ENCODE data around the gene ZNF644.

DNA sequence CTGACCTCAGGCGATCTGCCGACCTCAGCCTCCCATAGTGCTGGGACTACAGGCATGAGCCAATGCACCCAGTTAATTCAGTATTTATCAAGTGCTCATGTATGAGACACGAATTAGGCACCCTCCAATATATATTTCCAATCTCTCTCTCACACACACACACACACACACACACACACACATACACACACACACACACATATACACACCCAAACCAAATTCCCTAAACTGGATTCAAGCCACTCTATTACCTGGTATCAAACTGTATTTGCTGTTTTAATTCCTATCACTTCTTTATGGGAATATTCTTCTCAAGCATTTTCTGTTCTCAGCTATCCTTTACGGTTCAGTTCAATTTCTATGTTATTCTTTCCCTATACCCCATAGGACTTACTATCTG, 8.5 kb downstream of the ZNF644 start:
- no peak for TF ChIP-seq POLR2A (IDR thresholded peaks at IDR 0.05)
- TF ChIP-seq, protein P1, sequence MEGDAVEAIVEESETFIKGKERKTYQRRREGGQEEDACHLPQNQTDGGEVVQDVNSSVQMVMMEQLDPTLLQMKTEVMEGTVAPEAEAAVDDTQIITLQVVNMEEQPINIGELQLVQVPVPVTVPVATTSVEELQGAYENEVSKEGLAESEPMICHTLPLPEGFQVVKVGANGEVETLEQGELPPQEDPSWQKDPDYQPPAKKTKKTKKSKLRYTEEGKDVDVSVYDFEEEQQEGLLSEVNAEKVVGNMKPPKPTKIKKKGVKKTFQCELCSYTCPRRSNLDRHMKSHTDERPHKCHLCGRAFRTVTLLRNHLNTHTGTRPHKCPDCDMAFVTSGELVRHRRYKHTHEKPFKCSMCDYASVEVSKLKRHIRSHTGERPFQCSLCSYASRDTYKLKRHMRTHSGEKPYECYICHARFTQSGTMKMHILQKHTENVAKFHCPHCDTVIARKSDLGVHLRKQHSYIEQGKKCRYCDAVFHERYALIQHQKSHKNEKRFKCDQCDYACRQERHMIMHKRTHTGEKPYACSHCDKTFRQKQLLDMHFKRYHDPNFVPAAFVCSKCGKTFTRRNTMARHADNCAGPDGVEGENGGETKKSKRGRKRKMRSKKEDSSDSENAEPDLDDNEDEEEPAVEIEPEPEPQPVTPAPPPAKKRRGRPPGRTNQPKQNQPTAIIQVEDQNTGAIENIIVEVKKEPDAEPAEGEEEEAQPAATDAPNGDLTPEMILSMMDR (IDR thresholded peaks at IDR 0.05) = no peak

All from breast epithelium (tissue), 3 donors.